ENCODE measurements around the gene RNF181. TPM values are rescaled to one million over a fixed set of nuclear protein-coding genes. Genes with fewer than 3 reads are reported as not detected.

Gene RNF181
- total and polyA plus RNA-seq, 2 of the 13 experiments (the other 11 are each of a cell fraction or from before 2014, with no cell fraction given) = 224 to 578 TPM

- TF ChIP-seq, protein P1, sequence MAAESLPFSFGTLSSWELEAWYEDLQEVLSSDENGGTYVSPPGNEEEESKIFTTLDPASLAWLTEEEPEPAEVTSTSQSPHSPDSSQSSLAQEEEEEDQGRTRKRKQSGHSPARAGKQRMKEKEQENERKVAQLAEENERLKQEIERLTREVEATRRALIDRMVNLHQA (CRISPR knock-in tag; IDR thresholded peaks at IDR 0.05) = no peak
- TF ChIP-seq PCBP1 (IDR thresholded peaks at IDR 0.05; ENCODE audit: borderline replicate concordance, low read depth, low read length) = no peak
- peak; percentile 42; the same call in 1 of the 2 replicates for TF ChIP-seq HOXA3 (CRISPR knock-in tag; IDR thresholded peaks at IDR 0.05)
- no peak for TF ChIP-seq NFRKB (IDR thresholded peaks at IDR 0.05)
- TF ChIP-seq ZNF205 (CRISPR knock-in tag; IDR thresholded peaks at IDR 0.05) = peak; percentile 70; the same call in 1 of the 2 replicates
- no peak; the same call in 1 of the 2 replicates for TF ChIP-seq KDM5A (IDR thresholded peaks at IDR 0.05; ENCODE audit: borderline replicate concordance, low read length)
- TF ChIP-seq ZBTB21 (CRISPR knock-in tag; IDR thresholded peaks at IDR 0.05) = 0 out of 2 replicates have a peak, but pooled peaks have one; percentile 28
- TF ChIP-seq ZNF549 (CRISPR knock-in tag; IDR thresholded peaks at IDR 0.05) = no peak
- TF ChIP-seq, protein P2, sequence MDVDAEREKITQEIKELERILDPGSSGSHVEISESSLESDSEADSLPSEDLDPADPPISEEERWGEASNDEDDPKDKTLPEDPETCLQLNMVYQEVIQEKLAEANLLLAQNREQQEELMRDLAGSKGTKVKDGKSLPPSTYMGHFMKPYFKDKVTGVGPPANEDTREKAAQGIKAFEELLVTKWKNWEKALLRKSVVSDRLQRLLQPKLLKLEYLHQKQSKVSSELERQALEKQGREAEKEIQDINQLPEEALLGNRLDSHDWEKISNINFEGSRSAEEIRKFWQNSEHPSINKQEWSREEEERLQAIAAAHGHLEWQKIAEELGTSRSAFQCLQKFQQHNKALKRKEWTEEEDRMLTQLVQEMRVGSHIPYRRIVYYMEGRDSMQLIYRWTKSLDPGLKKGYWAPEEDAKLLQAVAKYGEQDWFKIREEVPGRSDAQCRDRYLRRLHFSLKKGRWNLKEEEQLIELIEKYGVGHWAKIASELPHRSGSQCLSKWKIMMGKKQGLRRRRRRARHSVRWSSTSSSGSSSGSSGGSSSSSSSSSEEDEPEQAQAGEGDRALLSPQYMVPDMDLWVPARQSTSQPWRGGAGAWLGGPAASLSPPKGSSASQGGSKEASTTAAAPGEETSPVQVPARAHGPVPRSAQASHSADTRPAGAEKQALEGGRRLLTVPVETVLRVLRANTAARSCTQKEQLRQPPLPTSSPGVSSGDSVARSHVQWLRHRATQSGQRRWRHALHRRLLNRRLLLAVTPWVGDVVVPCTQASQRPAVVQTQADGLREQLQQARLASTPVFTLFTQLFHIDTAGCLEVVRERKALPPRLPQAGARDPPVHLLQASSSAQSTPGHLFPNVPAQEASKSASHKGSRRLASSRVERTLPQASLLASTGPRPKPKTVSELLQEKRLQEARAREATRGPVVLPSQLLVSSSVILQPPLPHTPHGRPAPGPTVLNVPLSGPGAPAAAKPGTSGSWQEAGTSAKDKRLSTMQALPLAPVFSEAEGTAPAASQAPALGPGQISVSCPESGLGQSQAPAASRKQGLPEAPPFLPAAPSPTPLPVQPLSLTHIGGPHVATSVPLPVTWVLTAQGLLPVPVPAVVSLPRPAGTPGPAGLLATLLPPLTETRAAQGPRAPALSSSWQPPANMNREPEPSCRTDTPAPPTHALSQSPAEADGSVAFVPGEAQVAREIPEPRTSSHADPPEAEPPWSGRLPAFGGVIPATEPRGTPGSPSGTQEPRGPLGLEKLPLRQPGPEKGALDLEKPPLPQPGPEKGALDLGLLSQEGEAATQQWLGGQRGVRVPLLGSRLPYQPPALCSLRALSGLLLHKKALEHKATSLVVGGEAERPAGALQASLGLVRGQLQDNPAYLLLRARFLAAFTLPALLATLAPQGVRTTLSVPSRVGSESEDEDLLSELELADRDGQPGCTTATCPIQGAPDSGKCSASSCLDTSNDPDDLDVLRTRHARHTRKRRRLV (CRISPR knock-in tag; IDR thresholded peaks at IDR 0.05) = no peak; the same call in 1 of the 2 replicates
- peak; percentile 29; the same call in 1 of the 2 replicates for TF ChIP-seq ZNF616 (CRISPR knock-in tag; IDR thresholded peaks at IDR 0.05; ENCODE audit: low read depth)
- TF ChIP-seq SYNCRIP (IDR thresholded peaks at IDR 0.05; ENCODE audit: insufficient read depth, low read depth, low read length) = no peak
- TF ChIP-seq, protein P3, sequence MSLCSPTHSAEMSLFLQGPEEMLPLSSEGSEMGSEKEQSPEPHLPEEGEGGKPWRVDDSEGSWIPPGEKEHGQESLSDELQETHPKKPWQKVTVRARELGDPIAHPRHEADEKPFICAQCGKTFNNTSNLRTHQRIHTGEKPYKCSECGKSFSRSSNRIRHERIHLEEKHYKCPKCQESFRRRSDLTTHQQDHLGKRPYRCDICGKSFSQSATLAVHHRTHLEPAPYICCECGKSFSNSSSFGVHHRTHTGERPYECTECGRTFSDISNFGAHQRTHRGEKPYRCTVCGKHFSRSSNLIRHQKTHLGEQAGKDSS (CRISPR knock-in tag; IDR thresholded peaks at IDR 0.05; ENCODE audit: borderline replicate concordance, low read depth) = 0 out of 2 replicates have a peak, but pooled peaks have one; percentile 49
- TF ChIP-seq NFE2L2 (IDR thresholded peaks at IDR 0.05; ENCODE audit: low read length) = no peak
- TF ChIP-seq, protein P4, sequence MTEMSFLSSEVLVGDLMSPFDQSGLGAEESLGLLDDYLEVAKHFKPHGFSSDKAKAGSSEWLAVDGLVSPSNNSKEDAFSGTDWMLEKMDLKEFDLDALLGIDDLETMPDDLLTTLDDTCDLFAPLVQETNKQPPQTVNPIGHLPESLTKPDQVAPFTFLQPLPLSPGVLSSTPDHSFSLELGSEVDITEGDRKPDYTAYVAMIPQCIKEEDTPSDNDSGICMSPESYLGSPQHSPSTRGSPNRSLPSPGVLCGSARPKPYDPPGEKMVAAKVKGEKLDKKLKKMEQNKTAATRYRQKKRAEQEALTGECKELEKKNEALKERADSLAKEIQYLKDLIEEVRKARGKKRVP (CRISPR knock-in tag; IDR thresholded peaks at IDR 0.05) = peak in 1 of 2 experiments; percentile 76; a peak in 2 of 4 replicates
- no peak; the same call in 1 of the 2 replicates for TF ChIP-seq DNMT1 (CRISPR knock-in tag; IDR thresholded peaks at IDR 0.05)
- peak; percentile 93 for TF ChIP-seq ARID2 (CRISPR knock-in tag; IDR thresholded peaks at IDR 0.05; ENCODE audit: borderline replicate concordance)
- no peak; the same call in 1 of the 2 replicates for TF ChIP-seq MBD4 (IDR thresholded peaks at IDR 0.05; ENCODE audit: borderline replicate concordance, low read length)
- TF ChIP-seq SNAI1 (CRISPR knock-in tag; IDR thresholded peaks at IDR 0.05; ENCODE audit: borderline replicate concordance) = 0 out of 2 replicates have a peak, but pooled peaks have one; percentile 34
Observed at GRCh38 chr2:85584857-85585780, 10.4 kb upstream of the RNF181 start (continued).
